Occipital lobe (tissue), 2 donors: ENCODE data around the gene TACR2. TPM values are rescaled to one million over a fixed set of nuclear protein-coding genes. Genes with fewer than 3 reads are reported as not detected.

Experiments
- DNase-seq: peaks from one replicate; lab custom pipeline; 2025; lab: John Stamatoyannopoulos, UW
- total RNA-seq: library from RNA; depleted of rRNA; stranded (reverse); fragments of >200 nt; gene quantifications from one replicate; pipeline ENCODE4 v1.2.3, GENCODE V29; 2014

TACR2 gene
- total RNA-seq, 1 donor from 2014 or later: 0.47 TPM

DNA sequence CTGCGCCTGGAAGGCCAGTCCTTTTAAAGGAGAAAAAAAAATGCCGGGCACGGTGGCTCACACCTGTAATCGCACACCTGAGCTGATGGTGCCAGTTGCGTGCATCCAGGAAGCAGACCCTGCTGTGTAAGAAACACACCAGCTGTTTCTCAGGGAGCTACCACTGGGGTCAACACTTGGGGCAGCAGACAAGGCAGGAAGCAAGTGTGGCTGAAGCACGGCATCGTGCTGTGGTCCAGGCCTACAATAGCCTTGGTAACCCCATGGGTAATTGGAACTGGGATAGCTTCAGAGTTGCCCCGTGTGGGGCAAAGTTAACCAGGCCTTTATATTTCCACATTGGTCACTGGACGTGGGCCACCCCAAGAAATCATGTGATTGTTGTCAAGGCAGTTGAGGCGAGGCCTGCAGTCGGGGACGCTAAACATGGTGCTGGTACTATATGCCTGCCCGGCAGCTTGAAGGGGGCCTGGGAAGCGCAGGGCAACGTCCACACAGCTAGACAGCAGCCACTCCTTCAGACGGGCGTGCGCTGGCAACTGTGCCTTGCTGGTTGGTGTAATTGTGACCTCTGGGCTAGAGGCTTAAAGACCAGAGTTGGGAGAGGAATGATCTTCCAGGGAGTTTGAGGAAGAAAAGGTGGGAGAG is 2.5 kb upstream of the TACR2 start:
- no peak for DNase-seq

DNA sequence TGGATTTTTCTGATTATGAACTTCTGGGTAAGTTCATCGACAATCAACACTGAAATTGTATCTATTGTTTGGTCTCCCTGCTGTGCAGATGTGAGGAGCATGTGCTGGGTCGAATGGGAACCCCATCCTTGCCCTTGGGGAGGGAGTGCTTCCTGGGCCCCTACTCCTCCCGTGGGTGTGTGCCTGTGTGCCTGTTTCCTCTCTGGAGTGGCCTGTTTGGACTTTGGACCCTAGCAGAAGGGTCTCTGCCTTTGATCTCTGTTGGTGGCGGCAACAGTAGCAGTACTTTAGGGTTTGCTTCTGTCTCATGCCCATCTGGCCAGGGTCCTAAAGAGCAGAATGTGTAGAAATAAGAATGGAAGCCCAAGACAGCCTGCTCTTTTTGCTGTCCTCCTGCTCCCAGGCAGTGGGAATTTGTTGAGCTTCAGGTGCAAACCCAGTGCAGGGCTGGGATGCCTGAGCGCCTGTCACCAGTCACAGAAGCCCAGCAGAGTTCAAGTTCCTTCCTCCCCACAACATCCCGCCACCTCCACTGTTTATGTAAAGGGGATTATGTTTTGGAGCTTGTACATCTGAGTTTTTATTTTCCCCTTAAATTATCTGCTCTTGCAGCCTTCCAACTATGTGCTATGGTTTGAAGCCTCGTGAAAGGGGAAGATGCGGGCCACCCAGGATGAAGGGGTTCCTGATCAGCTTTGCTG is 1.5 kb upstream of the TACR2 start:
- DNase-seq: no peak

DNA sequence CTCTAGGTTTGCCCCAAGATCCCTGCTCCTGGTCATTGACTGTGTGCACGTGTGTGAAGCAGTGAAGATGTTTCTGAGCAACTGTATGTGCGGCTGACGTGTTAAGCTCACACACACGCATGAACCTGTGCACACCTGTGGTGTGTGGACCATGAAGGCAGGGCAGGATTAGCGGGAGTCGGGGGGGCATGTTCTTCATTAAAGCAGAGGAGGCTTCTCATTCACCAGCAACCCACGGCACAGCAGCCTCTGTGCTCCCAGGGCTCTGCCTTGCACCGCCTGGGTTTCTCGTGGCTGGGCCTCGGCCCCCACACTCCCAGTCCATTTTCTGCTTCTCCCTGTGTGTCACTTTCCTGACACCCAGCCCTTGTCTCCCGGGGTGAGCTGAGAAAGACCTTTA is 824 bp upstream of the TACR2 start:
- DNase-seq: no peak

DNA sequence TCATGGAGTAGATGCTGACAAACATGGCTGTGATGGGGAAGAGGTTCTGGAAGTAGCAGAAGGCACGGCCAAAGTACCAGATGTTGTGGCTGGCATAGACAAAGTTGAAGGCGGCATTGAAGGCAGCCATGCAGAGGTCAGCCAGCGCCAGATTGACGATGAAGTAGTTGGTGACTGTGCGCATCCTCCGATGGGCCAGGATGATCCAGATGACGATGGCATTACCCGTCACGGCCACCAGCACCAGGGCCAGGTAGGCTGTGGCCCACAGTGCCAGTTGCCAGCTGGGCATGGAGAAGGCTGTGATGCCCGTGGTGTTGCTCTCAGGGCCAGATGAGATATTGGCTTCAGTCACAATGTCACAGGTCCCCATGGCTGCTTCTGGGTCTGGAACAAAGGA is 767 bp downstream of the TACR2 start:
- no peak for DNase-seq

DNA sequence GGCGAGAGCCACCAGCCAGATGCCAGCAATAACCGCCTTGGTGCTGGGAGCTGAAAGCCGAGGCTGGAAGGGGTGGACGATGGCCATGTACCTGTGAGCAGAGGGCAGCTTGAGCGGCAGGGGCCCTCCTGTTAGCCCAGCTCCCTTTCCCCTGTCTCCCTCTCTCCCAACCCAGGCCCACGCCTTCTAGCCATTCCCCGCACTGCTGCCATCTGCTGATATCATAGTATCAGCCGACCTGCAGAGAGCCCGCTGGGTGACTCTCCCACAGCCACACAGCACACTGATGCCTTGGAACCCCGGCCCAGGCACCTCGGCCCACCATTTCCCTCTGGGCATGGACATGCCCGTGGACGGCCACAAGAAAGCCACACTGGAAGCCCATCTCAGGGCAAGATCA is 1.7 kb downstream of the TACR2 start:
- no peak for DNase-seq

DNA sequence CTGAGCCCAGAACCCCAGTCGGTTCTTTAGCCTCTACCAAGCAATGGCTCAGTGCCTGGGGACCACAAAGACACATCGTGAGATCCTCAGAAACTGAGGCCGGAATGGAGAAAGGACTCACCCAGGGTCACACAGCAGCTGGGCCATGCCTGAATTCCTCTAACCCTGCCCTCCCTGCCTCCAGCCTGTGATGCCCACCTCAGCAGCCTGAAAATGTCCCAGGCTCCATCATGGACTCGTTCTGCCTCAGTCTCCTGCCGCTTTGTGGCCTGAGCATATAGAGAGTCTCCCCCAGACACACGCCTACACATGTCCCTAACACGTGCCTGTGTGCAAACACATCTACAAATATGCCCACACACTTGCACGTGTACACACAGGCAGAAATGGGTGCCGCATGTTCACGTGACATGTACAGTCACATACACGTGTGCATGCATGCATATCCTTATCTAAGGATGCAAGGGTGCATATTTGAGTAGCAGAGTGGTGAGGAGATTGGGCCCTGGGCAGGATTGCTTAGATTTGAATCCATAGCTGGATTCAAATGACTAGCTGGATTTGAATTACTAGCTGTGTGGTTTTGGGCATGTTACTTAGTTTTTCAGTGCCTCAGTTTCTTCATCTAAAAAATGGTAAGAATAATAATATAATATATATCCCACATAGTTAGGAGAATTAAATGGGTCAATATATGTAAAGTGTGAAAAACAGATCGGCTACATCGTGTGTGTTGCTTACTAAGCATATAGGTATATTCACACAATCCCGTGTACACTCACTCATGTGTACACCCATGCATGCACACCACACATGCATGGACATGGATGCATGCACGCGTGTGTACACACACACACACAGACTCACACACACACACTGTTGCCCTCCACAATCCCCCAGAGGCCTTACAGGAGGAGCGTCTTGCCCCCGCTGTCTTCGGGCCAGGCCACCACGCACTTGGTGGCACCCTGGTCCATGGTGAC is 2.4 kb downstream of the TACR2 start:
- no peak for DNase-seq

DNA sequence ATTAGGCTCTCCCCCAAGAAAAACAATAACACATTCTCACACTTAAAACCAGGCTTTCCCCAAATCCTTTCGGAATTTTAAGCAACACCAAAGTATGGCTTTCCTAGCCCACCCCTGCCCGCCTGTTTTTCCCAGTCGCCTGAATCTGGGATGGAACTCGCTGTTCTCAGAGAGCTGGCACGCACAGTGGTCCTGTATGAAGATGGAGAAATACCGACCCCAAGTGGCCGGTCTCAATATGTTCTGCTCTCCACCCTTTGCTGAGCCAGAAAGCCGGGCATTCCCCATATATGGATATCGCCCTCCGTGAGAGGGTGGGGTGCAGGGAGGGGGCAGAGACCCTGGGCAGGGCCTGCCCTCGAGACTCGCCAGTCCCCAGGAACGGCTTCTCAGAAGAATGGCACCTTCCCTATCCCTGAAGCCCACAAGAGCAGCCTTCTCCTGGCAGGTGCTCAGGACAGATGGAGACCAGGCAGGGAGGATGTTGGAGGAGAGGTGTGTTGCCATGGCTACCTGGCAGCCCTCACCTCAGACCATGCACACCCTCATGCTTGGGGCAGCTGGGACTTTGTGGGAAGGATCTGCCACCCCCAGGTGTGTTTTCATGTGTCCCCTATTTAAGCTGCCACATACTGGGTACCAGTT is 3.4 kb downstream of the TACR2 start:
- peak; percentile 59 for DNase-seq

DNA sequence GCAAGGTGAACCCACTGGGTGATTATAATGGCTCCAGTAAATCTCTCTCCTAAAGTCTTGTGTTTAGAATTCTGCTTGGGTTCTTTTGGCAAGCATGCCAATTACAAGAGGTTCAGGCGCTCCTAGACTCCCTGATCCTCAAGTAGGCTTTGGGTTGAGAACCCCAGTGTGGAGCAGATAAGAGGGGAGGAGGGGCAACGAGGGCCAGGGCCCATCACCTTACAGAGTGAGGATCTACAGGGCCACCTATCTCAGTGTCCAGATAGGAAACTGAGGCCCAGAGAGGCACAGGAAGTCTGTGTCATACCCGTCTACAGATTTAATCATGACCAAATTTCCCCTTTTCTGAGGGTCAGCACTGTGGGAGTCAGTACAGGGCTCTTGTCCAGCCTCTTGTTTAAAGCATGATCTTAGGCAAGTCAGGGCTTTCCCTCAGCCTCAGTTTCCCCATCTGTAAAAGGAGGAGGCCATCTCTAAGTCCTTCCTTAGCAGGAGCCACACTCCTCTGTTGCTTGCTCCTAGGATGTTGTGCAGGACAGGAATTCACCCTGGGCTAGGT is 4.4 kb downstream of the TACR2 start:
- DNase-seq: no peak

GRCh38 chr10:69411476-69411875 is 5.2 kb downstream of the TACR2 start:
- DNase-seq: no peak

DNA sequence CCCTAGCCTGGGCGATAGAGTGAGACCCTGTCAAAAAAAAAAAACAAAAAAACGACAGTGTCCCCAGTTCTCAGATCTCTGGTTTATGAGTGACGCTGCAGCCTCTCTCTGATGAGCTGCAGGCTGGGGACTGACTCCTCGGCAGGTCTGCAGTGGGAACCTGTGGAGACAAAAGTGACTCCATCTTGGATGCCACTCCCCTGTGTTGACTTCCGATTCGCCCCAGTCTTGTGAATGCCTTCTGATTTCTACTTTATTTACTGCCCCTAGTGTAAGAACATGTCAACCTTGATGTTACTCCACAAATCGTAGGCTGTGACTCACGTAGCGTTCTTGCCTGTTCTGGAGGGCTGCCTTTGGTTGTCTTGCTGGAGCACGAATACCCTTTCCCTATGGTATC is 6.2 kb downstream of the TACR2 start:
- no peak for DNase-seq

- no peak for DNase-seq
Observed at GRCh38 chr10:69409968-69410367, 6.8 kb downstream of the TACR2 start.

- no peak for DNase-seq
Observed at GRCh38 chr10:69409176-69409495, 7.6 kb downstream of the TACR2 start.

DNA sequence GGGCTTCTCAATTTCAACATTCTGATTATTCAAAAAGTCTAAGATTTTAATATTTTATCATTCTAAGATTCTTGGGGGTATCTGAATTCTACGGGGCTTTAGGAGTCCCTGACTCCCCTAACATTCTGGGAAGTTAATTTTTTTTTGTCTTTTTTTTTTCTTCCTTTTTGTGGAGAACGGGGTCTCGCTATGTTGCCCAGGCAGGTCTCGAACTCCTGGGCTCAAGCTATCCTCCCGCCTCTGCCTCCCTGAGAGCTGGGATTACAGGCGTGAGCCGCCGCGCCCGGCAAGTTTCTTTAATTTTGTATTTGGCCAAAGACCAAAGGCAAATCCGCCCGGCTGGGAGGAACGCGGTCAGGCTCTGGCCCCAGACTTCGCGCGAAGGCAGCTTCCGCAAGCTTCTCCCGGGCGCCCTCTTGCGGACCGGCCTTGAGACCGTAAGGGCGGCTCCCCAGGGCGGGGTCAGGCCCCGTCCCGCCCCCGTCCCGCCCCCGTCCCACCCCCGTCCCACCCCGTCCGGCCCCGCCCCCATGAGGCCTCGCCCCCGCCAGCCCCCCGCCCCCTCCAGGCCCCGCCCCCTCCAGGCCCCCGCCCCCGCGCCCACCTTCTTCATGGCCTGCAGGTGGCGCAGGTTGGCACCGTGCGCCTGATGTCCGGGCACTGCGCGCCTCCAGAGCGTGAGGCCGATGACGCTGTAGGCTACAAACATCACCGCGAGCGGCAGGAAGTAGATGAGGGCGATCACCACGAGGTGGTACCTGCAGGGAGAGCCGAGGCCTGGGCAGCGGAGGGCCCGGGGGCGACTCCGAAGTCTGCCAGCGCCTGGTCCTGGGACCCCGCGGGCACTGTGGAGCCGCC is 8.2 kb downstream of the TACR2 start:
- peak; percentile 89 for DNase-seq

- no peak for DNase-seq
Observed at GRCh38 chr10:69407621-69408301, 9.0 kb downstream of the TACR2 start.

GRCh38 chr10:69406816-69407580 is 9.7 kb downstream of the TACR2 start:
- no peak for DNase-seq

DNA sequence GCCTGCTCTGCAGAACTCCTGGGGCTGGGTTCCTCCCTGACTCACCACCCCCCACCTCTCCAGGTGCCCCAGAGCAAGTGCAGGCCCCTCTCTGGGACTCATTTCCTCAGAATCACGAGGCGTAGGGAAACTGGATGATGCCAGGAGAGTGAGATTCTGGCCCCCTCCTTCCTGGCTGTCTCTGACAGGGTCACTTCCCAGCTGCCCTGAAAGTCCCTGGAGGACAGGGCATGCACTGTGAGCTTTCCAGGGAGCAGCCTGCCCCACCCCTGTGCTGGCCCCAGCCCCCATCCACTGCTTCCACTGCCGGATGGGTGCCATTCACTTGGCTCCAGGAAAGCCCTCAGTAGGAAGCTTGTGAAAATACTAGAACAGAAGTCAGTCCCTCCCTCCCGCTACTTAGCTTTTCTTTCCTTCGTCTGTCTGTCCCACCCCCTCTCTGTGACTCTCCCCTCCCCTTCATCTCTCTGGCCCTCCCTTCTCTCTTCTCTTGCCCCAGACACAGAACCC is 10.4 kb downstream of the TACR2 start:
- no peak for DNase-seq

GRCh38 chr10:69405221-69405620 is 11.5 kb downstream of the TACR2 start:
- DNase-seq: no peak

- no peak for DNase-seq
Observed at GRCh38 chr10:69404786-69405185, 11.9 kb downstream of the TACR2 start.

- no peak for DNase-seq
Observed at GRCh38 chr10:69403519-69403918, 13.2 kb downstream of the TACR2 start.
